Activated CD4-positive, alpha-beta T cell treated with anti-CD3 and anti-CD28 coated beads, Interleukin-2, amount 10 ng/mL, durations not matched to agents 7 days and 5 days (primary cell): ENCODE data around the gene IL11RA. TPM values are rescaled to one million over a fixed set of nuclear protein-coding genes. Genes with fewer than 3 reads are reported as not detected.

ENCODE experiments used
- CTCF ChIA-PET: fragments of 350-600 bp; sonication (Branson Sonifier 250); formaldehyde crosslinking; loops from one replicate; lab custom pipeline; 2021; ENCODE audit warnings: antibody characterized with exemption; lab: Charles Lee
- POLR2A ChIA-PET: fragments of 350-600 bp; sonication (Branson Sonifier 250); formaldehyde crosslinking; loops from one replicate; lab custom pipeline; 2021; ENCODE audit warnings: antibody characterized with exemption; lab: Charles Lee
- DNase-seq: peaks from one replicate; pipeline ENCODE4 v3.0.0-alpha.2; 2020
- H3K27ac Mint-ChIP-seq: one replicate; pipeline ENCODE4 v1.8.0; 2021; ENCODE audit warnings: mild to moderate bottlenecking, moderate library complexity, mixed read lengths
- H3K27me3 Mint-ChIP-seq: one replicate; pipeline ENCODE4 v1.8.0; 2021; ENCODE audit warnings: mixed read lengths
- H3K36me3 Mint-ChIP-seq: one replicate; pipeline ENCODE4 v1.8.0; 2021; ENCODE audit warnings: low read depth, mixed read lengths
- H3K4me1 Mint-ChIP-seq: one replicate; pipeline ENCODE4 v1.8.0; 2021; ENCODE audit warnings: mixed read lengths
- H3K4me3 Mint-ChIP-seq: one replicate; pipeline ENCODE4 v1.8.0; 2021; ENCODE audit warnings: mild to moderate bottlenecking, moderate library complexity, mixed read lengths
- H3K9me3 Mint-ChIP-seq: one replicate; pipeline ENCODE4 v1.8.0; 2021; ENCODE audit warnings: mixed read lengths
- total RNA-seq, 2 experiments: library from RNA; stranded (reverse); gene quantifications; one replicate each; pipeline ENCODE4 v1.2.3, GENCODE V29; 2021

Gene IL11RA
- total RNA-seq, 2 experiments from 2014 or later = 66.3 to 68.5 TPM

DNA sequence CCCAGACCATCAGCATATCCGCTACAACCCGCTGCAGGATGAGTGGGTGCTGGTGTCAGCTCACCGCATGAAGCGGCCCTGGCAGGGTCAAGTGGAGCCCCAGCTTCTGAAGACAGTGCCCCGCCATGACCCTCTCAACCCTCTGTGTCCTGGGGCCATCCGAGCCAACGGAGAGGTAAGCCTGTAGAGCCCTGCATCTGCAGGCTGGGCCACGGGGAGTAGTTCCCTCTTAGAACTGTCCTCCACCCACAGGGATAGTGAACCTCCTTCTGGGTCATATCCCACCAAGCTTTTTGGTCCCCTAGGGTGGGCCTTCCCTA lies 4.9 kb upstream of the IL11RA start:
- peaks cover 46% of the 10 kb centered on the region for H3K4me1 Mint-ChIP-seq
- peak overlapping the region; percentile 88 for H3K27ac Mint-ChIP-seq
- POLR2A ChIA-PET = interaction anchor here (1.3 kb wide), 1 partner anchor 9 kb away, joined by 8 read pairs; the partner anchor contains the start of gene SIGMAR1
- no peak for DNase-seq
- peak overlapping the region; percentile 87 for H3K4me3 Mint-ChIP-seq
- no peaks in the 10 kb centered on the region for H3K9me3 Mint-ChIP-seq
- H3K36me3 Mint-ChIP-seq = peaks cover 39% of the 10 kb centered on the region
- CTCF ChIA-PET = interaction anchor here (1.2 to 3.5 kb wide), 11 partner anchors 9 to 191 kb away, joined by 3 to 29 read pairs (median 8); partner anchors contain the start of gene SIGMAR1
- no peaks in the 10 kb centered on the region for H3K27me3 Mint-ChIP-seq

DNA sequence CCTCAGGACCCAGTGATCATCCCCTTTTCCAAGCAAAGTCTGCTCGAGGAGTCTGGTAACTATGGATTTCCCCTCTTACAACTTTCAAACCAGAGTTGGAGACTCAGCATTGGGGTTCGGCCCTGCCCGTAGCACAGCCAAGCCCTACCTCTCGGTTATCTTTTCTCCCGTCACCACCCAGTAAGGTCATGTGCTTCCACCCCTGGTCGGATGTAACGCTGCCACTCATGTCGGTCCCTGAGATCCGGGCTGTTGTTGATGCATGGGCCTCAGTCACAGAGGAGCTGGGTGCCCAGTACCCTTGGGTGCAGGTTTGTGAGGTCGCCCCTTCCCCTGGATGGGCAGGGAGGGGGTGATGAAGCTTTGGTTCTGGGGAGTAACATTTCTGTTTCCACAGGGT lies 4.3 kb upstream of the IL11RA start:
- H3K27me3 Mint-ChIP-seq = no peaks in the 10 kb centered on the region
- H3K4me3 Mint-ChIP-seq = peak overlapping the region; percentile 87
- H3K9me3 Mint-ChIP-seq = no peaks in the 10 kb centered on the region
- H3K36me3 Mint-ChIP-seq = peaks cover 43% of the 10 kb centered on the region
- DNase-seq = peak; percentile 15
- ChIA-PET POLR2A (interaction anchor here (0.7 to 1.3 kb wide), 2 partner anchors 10 to 14 kb away, joined by 3 to 8 read pairs; partner anchors contain the start of gene SIGMAR1), CTCF (interaction anchor here (1.3 to 3.5 kb wide), 6 partner anchors 9 to 20 kb away, joined by 3 to 29 read pairs (median 9); partner anchors contain the start of gene SIGMAR1)
- peaks cover 51% of the 10 kb centered on the region for H3K4me1 Mint-ChIP-seq
- peak overlapping the region; percentile 88 for H3K27ac Mint-ChIP-seq

- Mint-ChIP-seq H3K27me3 (no peaks in the 10 kb centered on the region), H3K36me3 (peaks cover 43% of the 10 kb centered on the region), H3K4me1 (peaks cover 59% of the 10 kb centered on the region), H3K27ac (no peak overlapping the region), H3K4me3 (peak overlapping the region; percentile 42), H3K9me3 (no peaks in the 10 kb centered on the region)
- ChIA-PET CTCF (interaction anchor here (1.0 to 3.5 kb wide), 4 partner anchors 11 to 29 kb away, joined by 3 to 13 read pairs (median 6); partner anchors contain the start of genes DCTN3 and SIGMAR1), POLR2A (no interaction called here)
- no peak for DNase-seq
Measured at GRCh38 chr9:34648673-34649072, 3.3 kb upstream of the IL11RA start.

- CTCF ChIA-PET = interaction anchor here (0.5 to 2.8 kb wide), 5 partner anchors 8 to 196 kb away, joined by 4 to 9 read pairs (median 6); no protein-coding TSS in a partner anchor
Measured at GRCh38 chr9:34650816-34651215, 1.2 kb upstream of the IL11RA start.

GRCh38 chr9:34651321-34651720 lies 664 bp upstream of the IL11RA start:
- CTCF ChIA-PET = interaction anchor here (0.5 kb wide), 1 partner anchor 126 kb away, joined by 4 read pairs; no protein-coding TSS in a partner anchor
- Mint-ChIP-seq H3K9me3 (no peaks in the 10 kb centered on the region), H3K4me3 (no peak overlapping the region), H3K27me3 (no peaks in the 10 kb centered on the region), H3K36me3 (peaks cover 43% of the 10 kb centered on the region), H3K27ac (no peak overlapping the region), H3K4me1 (peaks cover 54% of the 10 kb centered on the region)
- POLR2A ChIA-PET = no interaction called here
- no peak for DNase-seq

More at GRCh38 chr9:34650816-34651215, 1.2 kb upstream of the IL11RA start:
- H3K4me1 Mint-ChIP-seq = peaks cover 59% of the 10 kb centered on the region
- H3K27me3 Mint-ChIP-seq = no peaks in the 10 kb centered on the region
- no peak overlapping the region for H3K27ac Mint-ChIP-seq
- DNase-seq = no peak
- no peak overlapping the region for H3K4me3 Mint-ChIP-seq
- H3K9me3 Mint-ChIP-seq = no peaks in the 10 kb centered on the region
- POLR2A ChIA-PET = no interaction called here
- peaks cover 43% of the 10 kb centered on the region for H3K36me3 Mint-ChIP-seq

DNA sequence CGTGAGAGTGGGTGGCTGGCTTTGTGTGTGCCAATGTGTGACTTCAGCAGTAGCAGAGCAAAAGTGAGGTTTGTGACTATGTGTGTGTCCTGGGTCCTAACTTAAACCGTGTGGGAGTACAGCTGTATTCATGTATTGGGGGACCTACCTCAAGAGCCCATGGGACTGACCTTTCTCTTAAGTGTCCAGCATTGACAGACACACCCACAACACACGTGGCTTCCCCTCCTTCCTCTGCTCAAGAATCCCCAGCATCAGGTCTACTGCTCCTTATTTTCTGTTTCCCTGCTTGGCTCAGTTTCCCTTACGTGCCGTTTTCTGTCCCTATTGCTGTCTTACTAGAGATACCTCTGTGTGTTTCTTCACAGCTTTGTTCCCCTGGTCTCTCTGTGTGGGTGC lies 616 bp downstream of the IL11RA start:
- H3K4me3 Mint-ChIP-seq = no peak overlapping the region
- peaks cover 46% of the 10 kb centered on the region for H3K4me1 Mint-ChIP-seq
- DNase-seq = no peak
- ChIA-PET POLR2A (no interaction called here), CTCF (interaction anchor here (0.7 kb wide), 1 partner anchor 15 kb away, joined by 3 read pairs; the partner anchor contains the start of gene SIGMAR1)
- no peaks in the 10 kb centered on the region for H3K9me3 Mint-ChIP-seq
- no peak overlapping the region for H3K27ac Mint-ChIP-seq
- H3K36me3 Mint-ChIP-seq = peaks cover 36% of the 10 kb centered on the region
- H3K27me3 Mint-ChIP-seq = no peaks in the 10 kb centered on the region

- peaks cover 27% of the 10 kb centered on the region for H3K36me3 Mint-ChIP-seq
- no peaks in the 10 kb centered on the region for H3K9me3 Mint-ChIP-seq
- H3K27me3 Mint-ChIP-seq = no peaks in the 10 kb centered on the region
- H3K27ac Mint-ChIP-seq = no peak overlapping the region
- no peak for DNase-seq
- ChIA-PET POLR2A (interaction anchor here (0.5 kb wide), 1 partner anchor 1293 kb away, joined by 4 read pairs; no protein-coding TSS in a partner anchor), CTCF (interaction anchor here (0.7 kb wide), 1 partner anchor 16 kb away, joined by 3 read pairs; the partner anchor contains the start of gene SIGMAR1)
- H3K4me3 Mint-ChIP-seq = no peak overlapping the region
- H3K4me1 Mint-ChIP-seq = peaks cover 38% of the 10 kb centered on the region
Measured at GRCh38 chr9:34653151-34654072, 1.4 kb downstream of the IL11RA start.

DNA sequence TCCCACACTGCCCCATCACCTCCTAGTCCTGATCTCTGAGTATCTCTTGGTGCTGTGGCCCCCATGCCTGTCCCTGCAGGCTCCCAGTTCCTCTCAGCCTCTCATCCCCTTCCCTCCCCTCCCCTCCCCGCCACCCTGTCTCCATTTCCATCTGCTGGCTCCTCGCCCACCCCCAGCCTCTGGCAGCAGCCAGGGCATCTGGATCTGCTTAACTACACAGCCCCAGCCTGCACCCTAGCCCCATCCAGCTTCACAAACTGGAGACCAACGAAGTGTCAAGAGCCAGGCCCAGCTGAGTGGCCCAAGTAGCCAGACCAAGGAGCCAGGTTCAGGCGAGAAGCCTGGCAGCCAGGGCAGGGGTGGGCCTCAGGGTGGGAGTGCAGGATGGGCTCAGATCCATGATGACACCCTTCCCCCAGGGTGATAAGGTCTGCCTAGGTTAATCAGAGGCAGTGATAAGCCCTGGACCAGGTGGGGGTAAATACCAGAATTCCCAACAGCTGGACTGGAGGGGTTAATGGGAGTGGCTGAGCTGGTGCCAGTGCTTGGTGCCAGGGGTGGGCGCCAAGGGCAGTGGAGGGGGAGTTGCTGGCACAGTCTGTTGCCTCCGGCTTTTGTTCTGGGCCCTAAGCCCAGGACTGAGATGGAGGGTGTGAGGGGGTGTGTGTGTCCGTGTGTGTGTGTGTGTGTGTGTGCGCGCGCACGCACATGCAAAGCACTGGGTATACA lies 2.5 kb downstream of the IL11RA start:
- H3K27me3 Mint-ChIP-seq = no peaks in the 10 kb centered on the region
- peak overlapping the region; percentile 33 for H3K27ac Mint-ChIP-seq
- peaks cover 17% of the 10 kb centered on the region for H3K36me3 Mint-ChIP-seq
- H3K4me1 Mint-ChIP-seq = peaks cover 27% of the 10 kb centered on the region
- no peak overlapping the region for H3K4me3 Mint-ChIP-seq
- no peaks in the 10 kb centered on the region for H3K9me3 Mint-ChIP-seq
- CTCF ChIA-PET = no interaction called here
- POLR2A ChIA-PET = interaction anchor here (0.5 kb wide), 1 partner anchor 1292 kb away, joined by 4 read pairs; no protein-coding TSS in a partner anchor
- DNase-seq = no peak

DNA sequence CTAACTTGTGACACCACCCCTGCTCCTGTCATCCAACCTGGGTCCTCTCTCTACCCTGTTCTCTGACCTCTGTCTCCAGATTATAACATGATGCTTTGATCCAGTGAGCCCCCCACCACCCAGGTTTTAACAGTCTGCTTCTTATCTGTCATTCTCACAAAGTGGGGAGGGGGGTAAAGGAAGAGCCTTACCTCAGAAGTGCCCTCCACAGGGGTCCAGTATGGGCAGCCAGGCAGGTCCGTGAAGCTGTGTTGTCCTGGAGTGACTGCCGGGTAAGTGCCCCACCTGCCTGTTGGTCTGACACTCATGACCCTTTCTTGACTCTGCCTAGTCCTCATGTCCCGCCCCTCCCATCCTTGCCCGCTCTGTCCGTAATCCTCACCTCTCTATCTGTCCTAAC lies 3.4 kb downstream of the IL11RA start:
- POLR2A ChIA-PET = no interaction called here
- CTCF ChIA-PET = interaction anchor here (0.6 to 1.6 kb wide), 3 partner anchors 9 to 63 kb away, joined by 3 to 9 read pairs (median 3); partner anchors contain the start of gene GALT
- Mint-ChIP-seq H3K4me3 (no peak overlapping the region), H3K27me3 (no peaks in the 10 kb centered on the region), H3K4me1 (peaks cover 22% of the 10 kb centered on the region), H3K27ac (no peak overlapping the region), H3K36me3 (peaks cover 13% of the 10 kb centered on the region), H3K9me3 (no peaks in the 10 kb centered on the region)
- DNase-seq = no peak

- Mint-ChIP-seq H3K4me1 (peaks cover 21% of the 10 kb centered on the region), H3K4me3 (no peak overlapping the region), H3K9me3 (no peaks in the 10 kb centered on the region), H3K36me3 (peaks cover 16% of the 10 kb centered on the region), H3K27ac (no peak overlapping the region), H3K27me3 (no peaks in the 10 kb centered on the region)
- POLR2A ChIA-PET = no interaction called here
- CTCF ChIA-PET = interaction anchor here (1.1 to 1.6 kb wide), 3 partner anchors 10 to 23 kb away, joined by 3 to 9 read pairs (median 3); partner anchors contain the start of gene GALT
- DNase-seq = no peak
Measured at GRCh38 chr9:34656992-34657391, 5.0 kb downstream of the IL11RA start.

DNA sequence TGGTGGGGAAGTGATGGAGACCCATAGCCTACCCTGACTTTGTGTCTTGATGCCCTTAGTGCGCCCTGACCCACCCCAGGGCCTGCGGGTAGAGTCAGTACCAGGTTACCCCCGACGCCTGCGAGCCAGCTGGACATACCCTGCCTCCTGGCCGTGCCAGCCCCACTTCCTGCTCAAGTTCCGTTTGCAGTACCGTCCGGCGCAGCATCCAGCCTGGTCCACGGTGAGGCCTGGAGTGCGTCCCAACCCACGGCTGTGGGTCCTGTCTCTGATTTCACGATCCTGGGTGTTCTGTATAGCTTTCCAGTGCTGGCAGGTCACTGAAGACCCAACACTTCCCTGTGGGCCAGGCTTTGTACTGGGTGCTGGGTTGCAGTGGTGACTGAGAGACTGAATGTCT lies 6.5 kb downstream of the IL11RA start:
- Mint-ChIP-seq H3K27me3 (no peaks in the 10 kb centered on the region), H3K9me3 (no peaks in the 10 kb centered on the region), H3K27ac (no peak overlapping the region), H3K4me3 (no peak overlapping the region), H3K4me1 (peaks cover 23% of the 10 kb centered on the region), H3K36me3 (peaks cover 22% of the 10 kb centered on the region)
- POLR2A ChIA-PET = no interaction called here
- CTCF ChIA-PET = no interaction called here
- DNase-seq = no peak

DNA sequence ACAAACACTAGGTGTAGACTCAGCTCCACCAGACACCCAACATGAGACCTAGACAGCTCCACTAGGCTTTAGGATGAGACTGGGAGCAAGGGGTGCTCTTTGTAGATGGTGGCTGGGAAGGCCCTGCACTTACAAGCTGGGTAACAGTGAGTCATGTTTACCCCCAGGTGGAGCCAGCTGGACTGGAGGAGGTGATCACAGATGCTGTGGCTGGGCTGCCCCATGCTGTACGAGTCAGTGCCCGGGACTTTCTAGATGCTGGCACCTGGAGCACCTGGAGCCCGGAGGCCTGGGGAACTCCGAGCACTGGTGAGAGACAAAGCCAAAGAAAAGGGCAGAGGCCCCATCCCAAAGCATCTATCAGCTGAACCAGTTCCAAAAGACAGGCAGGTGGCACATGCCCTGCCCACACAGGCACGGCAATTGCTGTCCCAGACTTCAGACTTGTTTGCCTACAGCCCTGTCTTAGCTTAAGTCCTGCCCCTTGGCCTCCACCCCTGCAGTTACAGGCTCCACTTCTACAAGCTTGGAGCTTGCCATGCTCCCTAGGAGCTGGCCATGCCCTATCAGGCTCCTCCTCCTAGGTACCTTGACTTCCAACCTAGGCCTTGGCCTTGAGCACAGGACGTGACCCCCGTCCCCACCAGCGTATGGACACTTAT lies 7.7 kb downstream of the IL11RA start:
- ChIA-PET CTCF (interaction anchor here (0.9 to 2.2 kb wide), 5 partner anchors 9 to 26 kb away, joined by 3 to 13 read pairs (median 6); partner anchors contain the start of genes GALT and SIGMAR1), POLR2A (no interaction called here)
- peaks cover 24% of the 10 kb centered on the region for H3K36me3 Mint-ChIP-seq
- no peaks in the 10 kb centered on the region for H3K9me3 Mint-ChIP-seq
- no peak overlapping the region for H3K27ac Mint-ChIP-seq
- H3K27me3 Mint-ChIP-seq = no peaks in the 10 kb centered on the region
- H3K4me1 Mint-ChIP-seq = peaks cover 35% of the 10 kb centered on the region
- H3K4me3 Mint-ChIP-seq = no peak overlapping the region
- DNase-seq = no peak
